GM18505 (cell line): ENCODE measurements around the gene CEMIP2.

Experiments used
- ATAC-seq: cut with Tn5 transposase; IDR thresholded peaks from one replicate; pipeline ENCODE4 v1.9.1; 2021; ENCODE audit not compliant: unreplicated experiment
- POLR2A ChIP-seq: IDR thresholded peaks from 4 replicates; pipeline ENCODE4 v1.6.1; 2011; ENCODE audit warnings: borderline replicate concordance; ENCODE audit not compliant: insufficient read depth, insufficient read length; ENCODE audit errors: extremely low read depth

Gene CEMIP2

DNA sequence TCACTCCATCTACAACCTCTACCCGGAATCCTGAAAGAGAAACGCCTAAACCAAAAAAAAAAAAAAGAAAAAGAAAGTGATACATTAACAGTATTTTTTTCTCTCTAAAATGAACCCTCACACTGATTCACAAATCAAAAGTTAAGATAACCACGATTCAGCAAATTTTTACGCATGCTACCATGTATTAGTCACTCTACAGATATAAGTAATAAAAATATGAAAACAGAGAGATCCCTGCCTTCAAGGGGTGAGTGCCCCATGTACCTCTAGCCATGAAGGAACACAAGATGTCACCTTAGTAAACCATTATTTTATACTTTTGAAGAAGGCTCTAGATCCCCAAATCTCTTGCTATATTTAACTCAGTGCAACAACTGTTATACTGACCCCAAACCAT is 33.4 kb downstream of the CEMIP2 start:
- ATAC-seq: no peak
- no peak for TF ChIP-seq POLR2A

DNA sequence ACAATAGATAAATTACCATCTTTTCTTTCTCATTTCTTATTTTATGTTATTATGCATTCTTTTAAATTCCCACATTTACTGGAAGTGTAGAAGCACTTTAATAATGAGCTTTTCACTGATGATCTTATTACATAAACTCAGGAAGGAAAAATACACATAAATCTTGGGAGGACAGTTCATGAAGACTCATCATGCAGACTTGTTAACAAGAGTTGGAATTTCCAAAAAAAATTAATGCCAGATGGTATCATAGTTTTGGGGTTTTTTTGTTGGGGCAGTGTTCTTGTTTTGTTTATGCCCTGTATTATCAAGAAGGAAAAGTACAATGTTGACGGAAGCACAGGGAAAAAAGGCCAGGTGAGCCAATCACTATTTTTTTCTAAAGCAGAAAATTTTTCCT is 35.1 kb downstream of the CEMIP2 start:
- no peak for ATAC-seq
- TF ChIP-seq POLR2A: no peak

DNA sequence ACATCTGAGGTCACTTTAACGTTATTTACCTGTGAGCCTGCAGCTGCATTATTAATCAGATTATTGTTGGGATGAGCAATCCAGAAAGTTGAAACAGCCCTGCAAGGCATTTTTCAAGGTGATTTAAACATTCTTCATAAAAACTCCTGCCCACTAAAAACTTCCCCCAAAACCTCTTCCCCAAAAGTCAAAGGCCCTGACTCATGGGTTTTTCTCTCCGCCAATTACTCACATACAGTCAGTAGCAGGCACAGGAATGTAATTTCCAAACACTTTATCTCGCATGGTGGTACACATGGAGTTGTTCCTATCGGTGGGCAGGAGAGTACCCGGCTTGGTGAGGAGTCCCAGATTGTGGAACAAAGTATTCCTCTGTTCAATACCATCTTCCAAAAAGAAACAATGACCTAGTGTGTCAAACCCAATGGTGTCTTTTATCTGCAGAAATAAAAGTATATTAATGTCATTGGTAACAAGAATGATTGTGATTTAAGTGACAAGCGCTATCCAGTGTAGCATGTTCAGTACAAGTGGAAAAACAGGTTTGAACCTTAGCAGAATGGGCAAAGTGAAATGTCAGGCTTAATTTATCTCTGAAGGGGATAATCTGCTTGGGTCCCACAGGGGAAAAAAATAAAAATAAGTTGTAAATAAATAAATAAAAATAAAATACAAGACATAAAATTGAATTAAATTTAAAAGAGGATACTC is 38.3 kb downstream of the CEMIP2 start:
- no peak for TF ChIP-seq POLR2A
- no peak for ATAC-seq

DNA sequence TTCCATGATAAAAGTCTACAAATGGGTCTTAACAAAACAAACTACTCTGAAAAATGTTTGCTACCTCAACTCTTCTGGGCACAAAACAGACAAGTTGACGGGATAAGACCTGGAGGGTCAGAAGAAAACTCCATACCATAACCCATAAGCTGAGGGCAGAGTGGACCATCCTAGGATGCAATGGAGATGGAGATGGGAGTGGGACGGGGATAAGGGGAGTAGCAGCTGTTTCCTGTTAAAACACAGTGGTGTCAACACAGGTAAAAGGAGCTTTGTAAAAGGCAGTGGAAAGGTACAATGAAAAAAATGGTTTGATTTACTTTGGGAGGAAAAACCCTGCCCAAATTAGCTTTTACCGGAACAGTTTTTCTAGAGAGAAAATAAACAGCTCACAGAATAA is 41.6 kb downstream of the CEMIP2 start:
- no peak for TF ChIP-seq POLR2A
- no peak for ATAC-seq

DNA sequence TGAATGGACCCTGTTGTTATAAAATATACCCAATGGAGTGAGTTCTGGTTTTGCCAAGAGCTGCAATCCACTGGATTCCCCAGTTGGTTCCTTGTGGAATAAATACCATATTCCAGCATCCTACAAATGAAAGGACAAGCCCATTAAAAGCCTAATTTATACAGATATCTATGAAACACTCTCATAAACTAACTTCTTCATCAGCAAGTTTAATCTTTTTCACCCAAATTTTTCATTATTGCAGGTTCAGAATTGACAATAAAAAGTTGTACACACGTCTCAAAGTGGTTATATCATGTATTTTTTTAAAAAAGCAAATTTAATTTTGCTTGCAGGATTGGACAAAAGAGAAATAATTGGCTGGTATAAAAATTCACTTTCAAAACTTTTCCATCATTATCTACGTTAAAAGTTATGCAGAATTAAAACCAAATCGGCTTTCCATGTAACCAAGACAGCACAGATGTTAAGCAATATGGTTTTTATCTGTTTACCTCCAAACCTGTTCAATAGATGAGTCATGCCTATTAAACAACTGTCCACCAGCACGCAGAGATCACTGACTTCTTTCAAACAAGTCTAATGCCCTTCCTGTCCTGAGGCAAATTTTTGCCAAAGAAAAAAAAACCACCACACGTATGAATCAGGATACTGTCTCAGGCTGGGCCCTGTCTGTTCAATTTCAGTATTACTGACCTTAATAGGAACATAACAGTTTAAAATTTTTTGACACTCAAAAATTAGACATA is 42.5 kb downstream of the CEMIP2 start:
- TF ChIP-seq POLR2A: no peak
- no peak for ATAC-seq

DNA sequence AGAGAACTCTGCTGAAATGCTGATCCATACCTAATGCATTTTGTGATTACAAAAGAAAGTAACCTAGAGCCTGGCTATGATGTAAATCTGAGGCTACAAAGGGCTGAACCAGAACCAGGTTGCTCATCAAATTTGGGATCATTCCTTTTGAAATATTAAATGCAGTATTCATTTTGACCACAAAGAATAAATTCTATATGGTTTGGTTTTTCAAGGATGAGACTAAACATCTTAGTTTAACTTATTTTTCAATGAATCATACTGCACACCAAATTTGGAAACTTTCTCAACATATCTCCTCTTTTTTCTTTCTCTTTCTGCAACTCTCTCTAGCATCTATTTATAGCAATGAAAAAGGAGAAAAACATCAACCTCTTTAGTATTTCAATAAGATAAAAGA is 46.5 kb downstream of the CEMIP2 start:
- no peak for TF ChIP-seq POLR2A
- no peak for ATAC-seq

DNA sequence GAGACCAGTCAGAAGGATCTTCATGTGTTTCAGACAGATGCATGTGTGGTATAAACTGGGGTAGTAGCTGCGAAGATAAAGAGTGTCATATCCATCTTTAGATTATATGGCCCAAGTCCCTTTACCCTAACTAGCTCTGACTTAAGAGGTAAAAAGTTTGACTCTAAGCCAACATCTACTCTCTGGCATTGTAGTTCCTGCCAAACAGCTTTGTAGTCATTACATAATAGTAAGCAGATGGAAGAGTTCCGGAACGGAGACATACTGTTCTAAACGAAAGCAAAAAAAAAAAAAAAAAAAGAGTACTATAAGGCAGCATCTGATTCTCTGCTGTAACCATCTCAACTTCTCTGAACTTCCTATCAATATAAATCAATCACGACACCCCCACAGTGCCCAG is 48.8 kb downstream of the CEMIP2 start:
- TF ChIP-seq POLR2A: no peak
- no peak for ATAC-seq

DNA sequence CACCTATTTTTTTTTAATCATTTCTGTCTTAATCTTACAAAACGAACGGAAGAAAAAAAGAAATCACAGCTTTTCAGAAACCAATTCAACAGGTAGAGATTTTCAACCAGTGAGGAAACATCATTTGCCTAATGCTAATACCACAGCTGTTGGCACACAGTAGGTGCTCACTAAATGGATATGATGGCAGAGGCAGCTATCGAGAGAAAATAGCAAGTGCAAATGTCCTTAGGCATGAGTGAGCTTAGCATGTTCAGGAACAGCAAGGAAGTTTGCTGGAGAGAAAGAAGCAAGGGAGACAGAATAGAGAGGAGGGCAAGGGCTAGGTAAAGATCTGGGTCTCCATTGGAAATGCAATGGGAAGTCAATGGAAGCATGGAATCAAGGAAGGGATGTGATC is 49.2 kb downstream of the CEMIP2 start:
- no peak for ATAC-seq
- TF ChIP-seq POLR2A: no peak

DNA sequence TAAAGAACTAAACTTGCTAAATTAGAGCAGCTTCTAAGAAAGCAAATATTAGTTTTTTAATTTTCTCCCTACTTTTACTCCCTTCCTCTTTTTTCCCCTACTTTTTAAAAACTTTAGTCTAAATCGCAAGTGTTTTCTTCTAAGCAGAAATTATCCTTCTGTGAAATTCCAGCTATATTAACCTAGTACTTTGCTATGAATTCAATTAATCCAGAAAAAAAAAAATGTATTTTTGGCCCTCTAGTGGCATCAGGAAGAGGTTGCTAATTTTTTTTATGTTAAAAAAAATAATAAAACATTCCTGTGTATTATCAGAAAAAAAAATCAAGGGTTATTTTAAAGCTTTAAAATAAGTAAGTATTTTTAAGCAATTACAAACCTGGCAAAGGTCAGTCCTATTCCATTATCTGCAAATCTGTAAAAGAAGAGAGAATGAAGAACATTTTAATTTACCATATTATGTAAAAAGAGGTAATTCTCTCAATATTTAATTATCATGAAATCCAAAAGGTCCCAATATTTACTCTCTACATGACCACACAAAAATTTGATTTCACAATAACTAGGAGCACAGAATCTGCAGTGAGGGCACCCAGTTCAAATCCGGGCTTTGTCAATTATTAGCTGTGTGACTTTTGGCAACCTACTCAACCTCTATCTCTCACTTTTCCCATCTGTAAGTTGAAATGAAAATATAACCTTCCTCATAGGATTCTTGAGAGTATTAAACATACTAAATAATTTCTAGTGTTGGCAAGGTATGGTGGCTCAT is 52.0 kb downstream of the CEMIP2 start:
- no peak for ATAC-seq

DNA sequence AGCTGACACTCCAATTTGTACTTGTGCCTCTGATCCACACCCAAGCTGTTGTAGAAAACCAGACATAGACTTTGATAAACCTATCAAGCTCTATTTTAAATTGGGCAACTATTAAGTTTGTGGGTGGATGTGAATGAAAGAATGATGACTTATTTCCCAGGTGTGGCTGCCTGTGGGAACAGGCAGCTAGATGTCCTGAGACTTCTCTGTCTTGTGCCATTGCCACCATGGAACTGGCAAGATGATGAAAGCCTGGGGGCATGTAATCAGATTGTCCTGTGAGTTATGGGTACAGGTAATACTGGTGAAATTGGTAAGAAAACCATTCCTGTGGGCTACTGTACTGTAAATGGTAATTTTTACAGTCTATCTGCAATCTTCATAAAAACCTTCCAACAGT is 57.5 kb downstream of the CEMIP2 start:
- ATAC-seq: no peak
- TF ChIP-seq POLR2A: no peak

More for the DNA sequence above, 52.0 kb downstream of the CEMIP2 start:
- TF ChIP-seq POLR2A: no peak

DNA sequence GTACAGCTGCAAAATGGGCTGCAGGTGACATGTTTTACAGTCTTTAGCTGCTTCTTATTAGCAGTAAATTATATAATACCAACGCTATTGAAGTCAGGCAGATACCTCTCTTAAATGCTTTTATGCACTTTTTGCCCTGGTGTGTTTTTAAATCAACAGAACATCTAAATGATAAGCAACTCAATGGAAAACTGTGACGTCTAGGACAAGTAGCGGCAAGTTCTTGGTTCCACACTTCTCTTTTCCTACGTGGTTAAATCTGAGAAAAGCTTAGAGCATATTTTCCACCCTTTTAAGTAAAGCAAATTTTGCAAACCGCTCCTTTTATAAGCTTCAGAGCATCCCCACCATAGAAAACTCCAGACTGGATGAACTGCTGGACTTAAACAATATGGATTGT is 58.1 kb downstream of the CEMIP2 start:
- TF ChIP-seq POLR2A: no peak
- no peak for ATAC-seq

DNA sequence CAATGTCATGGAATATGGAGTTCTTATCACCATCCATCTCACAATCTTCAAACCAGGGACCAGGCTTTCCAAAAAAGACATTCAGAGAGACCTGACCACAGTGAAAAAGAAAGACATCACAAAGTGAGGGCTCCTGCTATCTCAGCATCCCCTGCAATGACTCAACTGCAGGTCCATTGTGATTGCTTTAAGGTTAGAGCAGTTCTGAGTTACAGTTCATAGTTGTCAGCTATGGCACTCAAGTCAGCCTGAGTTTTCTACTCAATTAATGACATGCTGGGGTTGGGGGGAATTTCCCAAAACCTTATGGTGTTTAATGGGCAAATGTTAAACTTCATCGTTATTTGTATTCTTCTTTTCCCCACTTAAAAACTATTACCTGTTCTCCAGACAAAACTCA is 58.9 kb downstream of the CEMIP2 start:
- ATAC-seq: no peak
- TF ChIP-seq POLR2A: no peak

DNA sequence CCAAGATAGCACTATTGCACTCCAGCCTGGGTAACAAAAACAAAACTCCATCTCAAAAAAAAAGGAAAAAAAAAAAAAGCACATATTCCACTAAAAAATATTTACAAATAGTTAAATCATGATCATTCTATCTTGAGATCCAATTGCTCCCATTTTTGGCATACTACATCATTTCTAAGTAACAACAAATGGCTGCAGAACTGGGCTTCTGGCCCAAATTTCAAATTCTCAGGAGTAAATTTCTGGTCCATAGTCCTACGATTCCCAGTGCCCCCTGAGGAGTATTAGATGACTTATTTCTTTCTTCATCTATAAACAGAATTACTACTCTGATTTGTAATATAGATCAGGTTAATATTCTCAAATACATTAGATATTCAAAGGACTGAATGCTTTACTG is 62.1 kb downstream of the CEMIP2 start:
- ATAC-seq: no peak
- TF ChIP-seq POLR2A: no peak

DNA sequence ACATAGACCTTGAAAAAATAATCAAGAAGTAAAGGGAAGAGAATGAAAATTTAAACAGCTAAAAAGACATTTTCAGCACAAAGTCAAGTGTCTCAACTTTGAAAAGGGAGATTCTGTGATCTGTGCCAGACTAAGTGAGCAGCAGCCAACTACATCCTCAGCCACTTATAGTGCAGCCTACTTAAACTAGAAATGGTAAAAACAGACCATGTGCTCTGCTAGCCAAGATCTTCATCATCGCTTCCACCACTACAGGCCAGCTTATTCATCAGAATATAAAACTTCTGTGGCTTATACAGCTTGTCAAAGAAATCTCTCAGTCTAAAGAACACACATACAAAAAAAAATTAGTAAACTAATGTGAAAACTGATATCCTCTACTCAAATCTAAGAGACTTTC is 63.5 kb downstream of the CEMIP2 start:
- ATAC-seq: no peak
- TF ChIP-seq POLR2A: no peak

DNA sequence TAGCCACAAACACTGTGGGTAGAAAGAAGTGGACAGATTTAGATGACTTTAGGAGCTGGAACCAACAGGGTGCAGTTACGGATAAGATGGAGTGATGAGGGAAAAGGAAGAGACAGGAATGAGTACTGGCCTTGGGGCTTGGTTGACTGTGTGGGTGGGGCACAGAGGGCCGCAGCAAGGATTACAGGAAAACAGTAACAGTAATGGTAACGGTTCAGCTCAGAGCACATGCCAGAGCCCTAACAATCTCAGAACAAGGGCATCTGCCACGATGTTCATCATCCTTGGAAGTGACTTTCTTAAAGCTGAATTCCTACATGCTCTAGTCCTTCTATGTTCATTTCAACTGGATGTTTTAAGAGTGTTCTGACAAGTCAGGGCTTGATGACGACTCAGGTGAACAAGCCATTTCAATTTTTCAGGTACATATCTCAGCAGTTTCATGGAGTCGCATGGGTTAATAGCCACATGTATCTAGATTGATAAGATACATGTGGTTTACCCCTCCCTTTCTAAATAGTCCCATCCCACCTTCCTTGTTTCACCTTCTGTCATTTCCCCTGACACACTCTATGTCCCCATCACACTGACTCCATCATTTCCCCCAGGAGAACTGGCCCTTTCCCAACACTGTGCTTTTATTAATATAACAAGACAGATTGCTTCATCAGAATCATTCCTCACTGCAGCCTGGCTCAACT is 65.0 kb downstream of the CEMIP2 start:
- no peak for TF ChIP-seq POLR2A
- no peak for ATAC-seq
